GM18499 (cell line): Measurements from ENCODE around the gene SMOC1.

Experiments
- ATAC-seq: cut with Tn5 transposase; IDR thresholded peaks from one replicate; pipeline ENCODE4 v1.9.1; 2021; ENCODE audit warnings: moderate number of reproducible peaks; ENCODE audit not compliant: insufficient read depth, unreplicated experiment

Gene SMOC1

GRCh38 chr14:69861025-69861569, 18.1 kb upstream of the SMOC1 start:
- no peak for ATAC-seq

DNA sequence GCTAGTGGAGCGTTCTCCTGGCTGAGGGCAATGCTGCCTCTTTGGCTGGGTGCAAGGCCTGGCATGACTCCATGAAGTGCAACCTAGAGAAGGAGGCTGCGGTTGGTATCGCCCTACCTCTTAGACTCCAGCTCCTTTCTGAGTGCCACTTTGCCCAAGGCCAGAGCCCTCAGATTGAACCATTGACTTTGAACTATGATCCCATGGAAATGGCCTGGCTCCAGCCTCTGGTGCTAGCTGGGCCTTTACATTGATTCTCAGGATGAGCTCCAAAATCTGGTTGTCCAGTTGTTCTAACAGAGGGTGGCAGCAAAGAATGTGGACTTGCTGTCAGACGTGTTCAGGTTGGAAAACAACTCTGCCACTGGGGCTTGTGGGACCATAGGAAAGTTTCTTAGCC, 16.1 kb upstream of the SMOC1 start:
- ATAC-seq = no peak

GRCh38 chr14:69865701-69866365, 13.4 kb upstream of the SMOC1 start:
- no peak for ATAC-seq

- no peak for ATAC-seq
Observed at GRCh38 chr14:69868363-69868963, 10.8 kb upstream of the SMOC1 start.

DNA sequence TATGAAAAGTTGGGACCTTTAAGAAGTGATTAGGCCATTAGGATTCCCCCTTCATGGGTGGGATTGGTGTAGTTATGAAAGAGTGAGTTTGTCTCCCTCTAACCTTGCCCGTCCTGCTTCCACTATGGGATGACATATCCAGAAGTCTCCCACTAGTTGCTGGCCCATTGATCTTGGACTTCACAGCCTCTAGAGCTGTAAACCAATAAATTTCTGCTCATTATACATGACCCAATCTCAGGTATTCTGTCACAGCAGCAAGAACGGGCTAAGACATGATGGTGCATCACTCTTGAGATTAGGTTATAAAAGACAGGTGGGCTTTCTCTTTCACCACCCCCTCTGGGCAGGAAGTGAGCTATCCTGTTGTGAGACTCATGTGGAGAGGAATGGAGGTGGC, 8.6 kb upstream of the SMOC1 start:
- no peak for ATAC-seq

DNA sequence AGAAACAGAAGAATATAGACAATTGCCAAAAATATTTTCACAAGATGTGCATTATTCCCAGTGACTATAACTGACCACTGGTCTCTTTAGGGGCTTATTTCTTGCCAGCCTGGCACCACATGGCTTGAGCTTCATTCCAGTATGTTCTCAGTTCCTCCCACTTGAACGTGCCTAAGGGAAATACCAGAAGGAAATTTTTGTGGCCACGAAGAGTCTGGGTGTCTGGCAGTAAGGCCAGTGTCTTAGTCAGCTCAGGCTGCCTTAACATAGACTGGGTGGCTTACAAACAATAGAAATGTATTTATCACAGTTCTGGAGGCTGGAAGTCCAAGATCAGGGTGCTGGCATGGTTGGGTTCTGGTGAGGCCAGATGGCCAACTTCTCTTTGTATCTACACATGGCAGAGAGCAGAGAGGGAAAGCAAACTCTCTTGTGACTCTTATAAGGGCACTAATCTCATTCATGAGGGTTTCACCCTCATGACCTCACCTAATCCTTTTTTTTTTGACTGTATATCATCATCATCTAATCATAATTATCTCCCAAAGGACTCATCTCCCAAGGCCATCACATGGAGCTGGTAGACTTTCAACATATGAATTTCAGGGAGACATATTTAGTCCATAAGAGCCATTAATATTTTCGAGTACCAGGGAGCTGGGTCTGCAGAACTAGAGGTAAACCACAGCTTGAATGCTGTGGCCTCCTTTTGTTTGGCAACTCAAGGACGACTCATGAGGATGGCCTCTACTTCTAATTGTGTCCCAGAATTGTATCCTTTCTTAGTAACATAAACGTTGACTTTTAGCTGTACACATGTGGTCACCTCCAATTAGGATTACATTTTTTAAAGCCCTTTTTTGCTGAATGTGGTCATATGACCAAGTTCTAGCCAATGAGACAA, 5.1 kb upstream of the SMOC1 start:
- ATAC-seq = no peak

DNA sequence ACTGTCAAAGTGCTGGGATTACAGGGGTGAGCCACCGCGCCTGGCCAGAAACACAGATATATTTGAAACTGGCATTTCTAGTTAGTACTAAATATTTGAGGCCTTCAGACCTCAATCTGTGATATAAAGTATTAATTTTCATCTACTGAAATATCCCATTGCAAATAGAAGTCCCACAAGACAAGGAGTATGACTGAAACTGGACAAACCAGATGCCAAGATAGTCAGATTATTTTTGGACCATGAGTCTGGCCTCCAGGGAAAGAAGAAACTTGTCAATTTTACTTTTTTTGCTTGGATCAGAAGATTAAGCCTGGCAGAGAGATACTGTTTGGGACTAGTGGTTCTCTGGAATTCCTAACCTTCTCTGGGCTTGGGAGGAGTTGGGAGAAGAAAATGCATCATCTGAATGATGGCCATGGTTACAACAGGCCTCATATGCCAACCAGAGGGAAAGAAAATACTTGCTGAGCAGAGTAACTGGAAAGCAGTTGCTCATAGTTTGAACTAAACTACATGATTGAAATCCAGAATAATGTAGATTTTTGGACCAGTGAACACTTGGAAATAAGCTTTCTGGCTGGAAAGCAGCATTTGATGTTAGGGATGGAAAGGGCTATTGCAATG, 2.9 kb upstream of the SMOC1 start:
- ATAC-seq = no peak

DNA sequence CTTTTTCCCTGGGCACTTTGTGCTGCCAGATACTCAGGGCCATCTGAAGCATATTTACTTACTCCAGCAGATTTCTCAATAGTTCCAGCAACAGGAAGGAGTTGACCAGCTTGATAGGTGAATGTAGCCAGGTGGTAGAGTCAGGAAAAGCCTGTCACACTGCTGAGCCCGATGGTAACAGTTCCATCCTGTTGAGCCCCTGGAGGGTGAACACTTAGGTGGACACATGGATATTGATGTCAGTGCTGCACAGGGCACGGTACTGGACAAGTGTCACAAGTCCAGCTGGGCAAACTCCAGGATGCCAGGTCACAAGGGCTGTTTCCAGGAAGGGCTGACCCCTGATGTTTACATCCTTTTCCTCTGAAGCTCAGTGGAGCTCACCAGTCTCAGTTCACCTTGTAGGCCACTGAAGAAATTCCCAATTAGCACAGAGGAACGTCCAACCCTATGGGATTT, 2.3 kb upstream of the SMOC1 start:
- no peak for ATAC-seq

GRCh38 chr14:69877492-69877891, 1.7 kb upstream of the SMOC1 start:
- no peak for ATAC-seq

- ATAC-seq = no peak
Observed at GRCh38 chr14:69878251-69878650, 965 bp upstream of the SMOC1 start.

DNA sequence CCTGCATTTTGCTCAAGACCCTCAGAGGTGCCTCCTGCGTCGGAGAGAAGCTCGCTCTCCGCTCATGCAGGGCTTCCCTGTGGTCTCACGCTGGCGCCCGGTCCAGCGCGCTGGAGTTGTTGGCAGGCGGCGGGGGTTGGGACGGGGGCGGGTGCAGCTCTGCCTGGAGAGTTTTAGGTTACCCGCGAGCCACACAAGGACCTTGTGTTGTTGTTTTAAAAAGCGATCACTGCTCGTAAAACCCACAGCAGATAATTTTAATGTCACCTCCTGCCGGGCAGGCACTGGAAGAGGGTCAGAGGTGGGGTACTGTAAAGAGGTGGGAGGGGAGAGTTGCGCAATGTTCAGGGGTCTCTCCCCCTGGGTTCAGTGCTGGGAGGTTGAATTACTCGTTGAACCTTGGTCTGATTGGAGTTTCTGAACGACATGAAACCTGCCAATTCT, 850 bp downstream of the SMOC1 start:
- ATAC-seq = no peak

- no peak for ATAC-seq
Observed at GRCh38 chr14:69880893-69881292, 1.7 kb downstream of the SMOC1 start.

GRCh38 chr14:69882116-69882864, 3.1 kb downstream of the SMOC1 start:
- ATAC-seq = no peak

DNA sequence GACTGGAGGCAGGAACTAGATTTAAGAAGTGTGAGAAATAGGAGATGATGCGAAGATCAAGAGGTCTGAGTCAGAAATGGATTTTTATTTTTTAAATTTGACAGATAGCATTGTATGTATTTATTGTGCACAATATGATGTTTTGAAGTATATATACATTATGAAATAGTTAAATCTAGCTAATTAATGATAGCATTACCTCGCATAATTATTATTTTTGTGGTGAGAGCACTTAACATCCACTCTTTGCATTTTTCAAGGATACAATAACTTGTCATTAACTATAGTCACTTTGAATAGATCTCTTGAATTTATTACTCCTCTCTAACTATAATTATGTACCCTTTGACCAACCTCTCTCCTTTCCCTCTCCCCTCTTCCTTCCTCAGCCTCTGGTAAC, 3.7 kb downstream of the SMOC1 start:
- no peak for ATAC-seq

GRCh38 chr14:69886453-69887242, 7.4 kb downstream of the SMOC1 start:
- ATAC-seq = no peak

- no peak for ATAC-seq
Observed at GRCh38 chr14:69887740-69888657, 8.8 kb downstream of the SMOC1 start.

DNA sequence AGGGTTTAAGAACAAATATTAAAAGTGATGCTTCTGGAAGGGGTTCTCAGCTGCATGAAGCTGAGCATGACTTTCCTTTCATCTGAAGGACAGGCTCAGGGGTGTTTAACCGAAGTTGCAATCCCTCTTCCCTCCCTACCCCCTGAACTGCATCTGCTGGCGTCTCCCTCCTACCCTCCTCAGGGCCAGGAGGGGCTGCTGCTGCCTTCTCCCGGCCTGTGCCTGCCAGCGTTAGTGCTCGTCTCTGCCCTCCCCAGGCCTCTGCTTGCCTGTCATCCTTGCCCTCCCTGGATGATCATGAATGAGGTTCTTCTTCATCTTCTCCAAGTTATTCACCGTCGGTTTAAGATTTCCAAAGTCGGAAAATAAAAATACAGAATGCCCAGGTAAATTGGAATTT, 12.2 kb downstream of the SMOC1 start:
- ATAC-seq = no peak

DNA sequence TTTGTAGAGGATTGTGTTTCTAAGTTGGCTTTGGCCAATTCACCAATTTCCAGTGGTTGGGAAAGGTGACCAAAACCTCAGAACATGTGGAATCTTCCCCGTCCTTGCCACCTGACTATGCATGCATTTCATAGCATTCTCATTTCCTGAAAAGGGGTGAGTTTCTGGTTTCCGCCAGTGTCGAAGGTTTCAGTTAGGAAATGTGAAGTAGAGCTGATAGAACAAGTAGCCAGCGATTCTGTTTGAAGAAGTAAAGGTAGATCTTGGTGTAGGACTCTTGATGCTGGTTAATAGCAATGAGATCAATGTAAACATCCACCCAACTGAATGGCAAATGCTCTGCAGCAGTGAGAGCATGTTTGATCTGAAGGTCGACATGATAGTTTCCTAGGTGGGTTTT, 15.9 kb downstream of the SMOC1 start:
- ATAC-seq = no peak
